ENCODE results near the gene C14orf119.

GRCh38 chr14:23068789-23069412, 26.4 kb upstream of the C14orf119 start:
- no peak for TF ChIP-seq EZH2phosphoT487 (IDR thresholded peaks at IDR 0.05; ENCODE audit: borderline replicate concordance)
- peak; percentile 99 to 100 (median 99) for TF ChIP-seq CTCF (IDR thresholded peaks at IDR 0.05 in 2 of 3, conservative IDR thresholded peaks at IDR 0.05 in 1 of 3; ENCODE audit: borderline replicate concordance in 1 of 3, insufficient read depth in 1 of 3, low read depth in 2 of 3, low read length in 2 of 3)
- peak; percentile 80 for TF ChIP-seq RAD21 (IDR thresholded peaks at IDR 0.05; ENCODE audit: low read depth)
- TF ChIP-seq POLR2AphosphoS5 (IDR thresholded peaks at IDR 0.05; ENCODE audit: low read depth, low read length), result 0 out of 2 replicates have a peak, but pooled peaks have one; percentile 17
- TF ChIP-seq POLR2A (IDR thresholded peaks at IDR 0.05; ENCODE audit: borderline replicate concordance, extremely low read depth, insufficient read depth, insufficient read length), result no peak
- TF ChIP-seq SIN3A (IDR thresholded peaks at IDR 0.05; ENCODE audit: low read depth), result no peak
- no peak for TF ChIP-seq JUND (IDR thresholded peaks at IDR 0.05)
- no peak for TF ChIP-seq ELF1 (IDR thresholded peaks at IDR 0.05; ENCODE audit: borderline replicate concordance, low read depth)
- no peak for TF ChIP-seq REST (IDR thresholded peaks at IDR 0.05; ENCODE audit: low read depth)

All from HCT116 (cell line).